HT1080 (cell line): ENCODE data around the gene C15orf39. TPM values are rescaled to one million over a fixed set of nuclear protein-coding genes. Genes with fewer than 3 reads are reported as not detected.

Experiments used
- small RNA-seq: library from RNA; depleted of rRNA; stranded (forward); fragments of <200 nt; gene quantifications from one replicate; pipeline ENCODE3, GENCODE V24; 2014
- total RNA-seq: library from RNA; depleted of rRNA; stranded (reverse); fragments of >200 nt; shearing (Covaris generic); gene quantifications from 2 replicates; pipeline ENCODE4 v1.2.3, GENCODE V29; 2014; rRNA removed

The C15orf39 gene
- total RNA-seq, 1 experiment from 2014 or later, result 21.1 TPM

Small RNA genes within 50 kb of the gene (small RNA-seq; reads per million reads assigned to genes)
- not detected for gene AC068338.1

Other genes with a start within 250 kb of the C15orf39 start
- gene RPP25, start 245.1 kb upstream of the C15orf39 start, total RNA-seq, result 0.20 and 0.58 TPM in 2 replicates
- 0.90 and 1.8 TPM in 2 replicates for gene SCAMP5, start 206.3 kb upstream of the C15orf39 start, total RNA-seq
- 13.4 and 15.8 TPM in 2 replicates for gene PPCDC, start 178.3 kb upstream of the C15orf39 start, total RNA-seq
- not detected in 2 replicates for gene GOLGA6C, start 56.5 kb downstream of the C15orf39 start, total RNA-seq
- gene GOLGA6D, start 81.0 kb downstream of the C15orf39 start, total RNA-seq, result not detected in 2 replicates
- 166 and 187 TPM in 2 replicates for gene COMMD4, start 134.2 kb downstream of the C15orf39 start, total RNA-seq
- gene NEIL1, start 145.2 kb downstream of the C15orf39 start, total RNA-seq, result 0.60 TPM in 1 of 2 replicates, not detected in the other
- gene MAN2C1, start 166.7 kb downstream of the C15orf39 start, total RNA-seq, result 60.9 and 61.9 TPM in 2 replicates
- gene SIN3A, start 249.8 kb downstream of the C15orf39 start, total RNA-seq, result 25.6 and 34.2 TPM in 2 replicates